HG02973 (cell line): ENCODE results near the gene LRRC41.
"Not testable (repeated sequence)": the region's sequence is repeated elsewhere in the genome, so short reads cannot be mapped to it uniquely, and the experiment has no call there.

Experiments
- ATAC-seq: cut with Tn5 transposase; IDR thresholded peaks from one replicate; pipeline ENCODE4 v1.9.1; 2021; ENCODE audit warnings: moderate library complexity; ENCODE audit not compliant: unreplicated experiment

LRRC41 gene

GRCh38 chr1:46303038-46303871, at the start of gene LRRC41, which contains the start of gene UQCRH:
LRRC41 (minus strand) TSS chr1:46303616; CDS start chr1:46303322, 294 bp downstream.
UQCRH (plus strand) TSS chr1:46303698; CDS start chr1:46303767, 69 bp downstream.
- peak; percentile 70 for ATAC-seq

- no peak for ATAC-seq
Measured at GRCh38 chr1:46352363-46352762, 48.9 kb upstream of the LRRC41 start.

- no peak for ATAC-seq
Measured at GRCh38 chr1:46345281-46345680, 41.9 kb upstream of the LRRC41 start.

GRCh38 chr1:46344481-46344880, 41.1 kb upstream of the LRRC41 start:
- ATAC-seq: no peak

GRCh38 chr1:46343705-46344104, 40.3 kb upstream of the LRRC41 start:
- no peak for ATAC-seq

GRCh38 chr1:46343351-46343695, 39.9 kb upstream of the LRRC41 start:
- no peak for ATAC-seq

GRCh38 chr1:46342677-46343350, 39.4 kb upstream of the LRRC41 start:
- ATAC-seq: no peak

GRCh38 chr1:46342084-46342656, 38.8 kb upstream of the LRRC41 start:
- ATAC-seq: no peak

- ATAC-seq: no peak
Measured at GRCh38 chr1:46341222-46342083, 38.0 kb upstream of the LRRC41 start.

GRCh38 chr1:46340404-46341221, 37.2 kb upstream of the LRRC41 start, which contains the start of gene NSUN4:
NSUN4 (plus strand) TSS chr1:46340807; CDS start chr1:46340827, 20 bp downstream.
- ATAC-seq: peak; percentile 69

GRCh38 chr1:46337409-46337808, 34.0 kb upstream of the LRRC41 start:
- ATAC-seq: not testable (repeated sequence)

GRCh38 chr1:46335081-46335480, 31.7 kb upstream of the LRRC41 start:
- ATAC-seq: no peak

- no peak for ATAC-seq
Measured at GRCh38 chr1:46334030-46334384, 30.6 kb upstream of the LRRC41 start.

- peak; percentile 50 for ATAC-seq
Measured at GRCh38 chr1:46333300-46334029, 30.0 kb upstream of the LRRC41 start.

- not testable (repeated sequence) for ATAC-seq
Measured at GRCh38 chr1:46331786-46332540, 28.5 kb upstream of the LRRC41 start.

- ATAC-seq: not testable (repeated sequence)
Measured at GRCh38 chr1:46330381-46330780, 27.0 kb upstream of the LRRC41 start.

- ATAC-seq: not testable (repeated sequence)
Measured at GRCh38 chr1:46329807-46330206, 26.4 kb upstream of the LRRC41 start.

GRCh38 chr1:46328182-46328581, 24.8 kb upstream of the LRRC41 start:
- ATAC-seq: not testable (repeated sequence)
